Measurements from ENCODE around the gene FBLN1.
"Not testable (repeated sequence)": the region's sequence is repeated elsewhere in the genome, so short reads cannot be mapped to it uniquely, and the experiment has no call there.

Gene FBLN1

GRCh38 chr22:45549762-45550378 lies 47.2 kb downstream of the FBLN1 start:
- no peak for DNase-seq

DNA sequence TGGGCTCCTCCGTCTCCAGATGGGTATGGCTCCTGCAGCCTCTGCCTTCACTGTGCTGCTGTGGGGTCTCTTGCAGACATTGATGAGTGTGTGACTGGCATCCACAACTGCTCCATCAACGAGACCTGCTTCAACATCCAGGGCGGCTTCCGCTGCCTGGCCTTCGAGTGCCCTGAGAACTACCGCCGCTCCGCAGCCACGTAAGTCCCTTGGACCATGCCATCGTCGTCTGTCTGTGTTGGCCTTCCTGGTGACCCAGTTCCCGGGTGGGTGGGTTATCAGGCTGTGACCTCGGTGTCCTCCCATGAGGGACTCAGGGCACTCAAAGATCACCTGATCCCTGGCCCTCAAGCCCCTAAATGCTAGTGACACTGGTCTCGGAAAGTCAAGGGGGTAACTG lies 47.7 kb downstream of the FBLN1 start:
- no peak for DNase-seq

- DNase-seq: no peak
Observed at GRCh38 chr22:45550891-45551290, 48.2 kb downstream of the FBLN1 start.

DNA sequence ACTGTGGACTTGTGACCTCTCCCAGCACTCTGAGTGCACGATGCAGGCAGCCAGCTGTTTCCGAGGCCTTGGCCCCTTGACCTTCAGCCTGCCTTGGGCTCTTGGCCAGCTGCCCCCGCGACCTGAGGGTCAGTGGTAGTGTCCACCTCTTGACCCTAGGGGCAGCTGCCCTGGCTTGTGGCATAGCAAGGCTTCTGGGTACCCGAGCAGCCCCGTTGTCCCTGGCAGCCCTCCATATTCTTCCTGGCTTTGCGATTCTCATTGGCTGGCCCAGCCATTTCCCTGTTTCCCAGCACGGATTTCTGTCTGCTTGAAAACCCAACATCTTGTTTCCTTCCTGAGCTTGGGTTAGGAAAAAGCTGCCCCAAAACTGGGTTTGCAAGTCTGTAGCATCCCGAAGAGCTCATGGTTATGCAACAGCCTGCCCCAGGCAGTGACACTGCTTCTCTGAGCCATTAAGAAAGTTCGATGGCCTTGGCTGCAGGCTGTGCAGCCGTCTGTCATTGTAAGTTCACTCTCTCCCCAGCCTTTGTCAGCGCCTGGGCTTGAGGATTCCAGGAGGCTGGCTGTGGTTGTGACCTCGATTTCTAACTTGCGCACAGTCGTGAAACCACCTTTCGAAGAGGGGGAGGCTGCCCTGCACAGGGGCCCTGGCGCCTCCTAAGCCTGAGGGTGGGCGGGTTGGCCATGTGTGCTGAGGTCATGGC lies 48.8 kb downstream of the FBLN1 start:
- no peak for DNase-seq

GRCh38 chr22:45552017-45552411 lies 49.3 kb downstream of the FBLN1 start:
- DNase-seq: no peak

- no peak for DNase-seq
Observed at GRCh38 chr22:45552580-45553350, 50.1 kb downstream of the FBLN1 start.

GRCh38 chr22:45553351-45554039 lies 50.8 kb downstream of the FBLN1 start:
- peak; percentile 68 for DNase-seq

DNA sequence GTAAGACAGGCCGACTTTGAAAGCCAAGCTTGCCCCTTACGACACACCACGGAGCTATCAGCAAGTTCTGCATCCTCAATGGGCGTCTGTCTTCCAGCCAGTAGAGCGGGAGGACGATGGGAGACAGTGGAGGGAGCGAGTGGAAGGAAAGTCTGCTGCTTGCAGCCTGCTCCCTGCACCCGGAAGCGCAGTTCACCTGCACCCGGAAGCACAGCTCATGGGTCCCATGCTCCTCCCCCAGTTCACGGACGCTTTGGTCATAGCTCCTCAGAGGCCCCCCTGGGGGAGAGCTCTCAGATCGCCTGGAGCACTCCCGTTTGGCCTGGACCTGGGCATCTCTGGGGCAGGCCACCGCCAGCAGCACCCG lies 51.3 kb downstream of the FBLN1 start:
- DNase-seq: no peak

GRCh38 chr22:45554861-45555260 lies 52.2 kb downstream of the FBLN1 start:
- no peak for DNase-seq

DNA sequence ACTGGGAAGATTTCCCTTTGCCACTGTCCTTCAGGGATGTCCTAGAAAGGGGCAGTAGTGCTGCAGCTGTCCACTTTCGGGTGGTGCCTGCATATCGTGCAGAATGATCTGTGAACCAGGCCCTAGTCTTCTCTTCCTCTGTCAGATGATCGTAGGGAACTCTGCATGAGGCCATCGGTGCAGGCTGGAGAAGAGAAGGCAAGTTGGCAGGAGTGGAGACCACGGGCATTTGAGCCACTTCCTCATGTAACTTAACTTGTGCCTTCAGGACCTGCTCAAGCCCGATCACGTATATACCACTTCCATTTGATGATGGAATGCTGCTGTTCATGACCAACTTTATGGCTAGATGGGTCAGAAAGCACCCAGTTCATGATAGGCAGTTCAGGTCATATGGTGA lies 55.2 kb downstream of the FBLN1 start:
- not testable (repeated sequence) for DNase-seq

DNA sequence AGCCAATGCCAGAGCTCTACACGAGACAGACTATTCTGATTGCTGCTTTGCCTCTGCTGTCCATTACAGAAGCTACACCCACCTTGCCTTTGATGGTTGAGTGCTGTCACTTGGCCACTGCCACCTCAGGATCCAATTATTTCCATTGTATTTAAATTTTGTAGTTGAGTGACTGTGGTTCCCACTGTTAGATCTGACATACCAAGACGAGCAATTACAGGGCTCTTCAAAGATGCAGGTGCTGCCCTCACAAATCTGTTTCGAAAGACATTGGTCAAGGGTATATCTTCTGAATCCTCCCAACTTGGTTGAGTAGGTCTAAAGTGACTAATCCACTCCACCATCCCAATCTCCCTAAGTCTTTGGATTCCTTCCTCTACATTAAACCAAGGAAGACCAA lies 57.4 kb downstream of the FBLN1 start:
- DNase-seq: not testable (repeated sequence)

GRCh38 chr22:45560761-45561160 lies 58.1 kb downstream of the FBLN1 start:
- not testable (repeated sequence) for DNase-seq

- DNase-seq: no peak
Observed at GRCh38 chr22:45562102-45562501, 59.4 kb downstream of the FBLN1 start.

DNA sequence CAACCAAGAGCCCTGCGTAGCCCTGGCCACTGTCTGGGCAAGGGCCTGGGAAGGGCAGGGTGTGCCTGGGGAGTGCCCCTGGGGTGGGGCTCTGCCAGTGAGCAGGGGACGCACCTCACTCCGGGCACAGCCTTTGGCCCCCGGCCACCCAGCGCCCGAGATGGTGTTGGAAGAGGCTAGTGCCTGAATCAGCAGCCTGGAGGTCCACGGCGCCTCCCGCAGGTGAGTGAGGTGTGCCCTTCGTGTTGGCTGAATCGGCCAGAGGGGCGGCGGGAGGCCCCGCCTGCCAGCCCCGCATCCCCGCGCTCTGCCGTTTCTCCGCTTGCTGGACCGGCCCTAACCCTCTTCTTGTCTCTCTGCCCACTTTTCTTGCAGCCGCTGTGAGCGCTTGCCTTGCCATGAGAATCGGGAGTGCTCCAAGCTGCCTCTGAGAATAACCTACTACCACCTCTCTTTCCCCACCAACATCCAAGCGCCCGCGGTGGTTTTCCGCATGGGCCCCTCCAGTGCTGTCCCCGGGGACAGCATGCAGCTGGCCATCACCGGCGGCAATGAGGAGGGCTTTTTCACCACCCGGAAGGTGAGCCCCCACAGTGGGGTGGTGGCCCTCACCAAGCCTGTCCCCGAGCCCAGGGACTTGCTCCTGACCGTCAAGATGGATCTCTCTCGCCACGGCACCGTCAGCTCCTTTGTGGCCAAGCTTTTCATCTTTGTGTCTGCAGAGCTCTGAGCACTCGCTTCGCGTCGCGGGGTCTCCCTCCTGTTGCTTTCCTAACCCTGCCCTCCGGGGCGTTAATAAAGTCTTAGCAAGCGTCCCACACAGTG lies 60.1 kb downstream of the FBLN1 start:
- DNase-seq: no peak

GRCh38 chr22:45563362-45564040 lies 60.8 kb downstream of the FBLN1 start:
- no peak for DNase-seq

GRCh38 chr22:45564349-45565030 lies 61.8 kb downstream of the FBLN1 start:
- no peak for DNase-seq

DNA sequence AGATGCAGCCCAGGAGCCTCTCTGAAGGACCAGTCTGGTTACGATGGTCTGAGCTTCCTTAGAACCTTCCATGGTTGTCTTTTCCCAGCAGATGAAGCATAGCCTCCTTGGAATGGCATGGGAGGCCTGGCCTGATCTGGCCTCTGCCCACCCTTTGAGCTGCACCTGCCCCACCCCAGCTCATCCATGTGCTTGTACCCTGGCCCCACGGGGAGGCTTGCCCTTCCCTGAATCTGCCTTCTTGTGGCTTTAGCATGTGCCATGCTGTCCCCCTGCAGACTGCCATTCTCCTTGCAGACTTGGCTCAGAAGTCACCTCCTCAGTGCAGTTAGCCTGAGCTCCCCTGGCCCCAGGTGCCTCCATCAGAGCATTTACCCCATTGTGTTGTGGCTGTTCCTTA lies 62.5 kb downstream of the FBLN1 start:
- no peak for DNase-seq

DNA sequence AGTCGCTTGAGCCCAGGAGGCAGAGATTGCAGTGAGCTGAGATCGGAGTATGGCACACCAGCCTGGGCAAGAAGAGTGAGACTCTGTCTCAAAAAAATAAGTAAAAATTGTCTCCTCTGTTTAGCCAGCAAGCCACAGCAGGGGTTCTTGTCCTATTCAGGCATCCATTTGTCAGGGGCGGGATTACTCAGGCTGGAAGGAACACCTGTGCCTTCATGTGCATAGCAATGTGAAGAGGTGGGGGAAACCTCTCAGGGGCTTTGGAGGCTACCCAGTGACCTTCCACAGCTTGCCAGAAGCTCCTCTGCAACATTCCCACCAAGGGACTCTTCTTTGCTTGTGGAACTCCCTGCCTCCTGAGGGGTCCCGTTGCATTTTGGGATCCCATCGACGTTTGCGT lies 63.3 kb downstream of the FBLN1 start:
- no peak for DNase-seq

DNA sequence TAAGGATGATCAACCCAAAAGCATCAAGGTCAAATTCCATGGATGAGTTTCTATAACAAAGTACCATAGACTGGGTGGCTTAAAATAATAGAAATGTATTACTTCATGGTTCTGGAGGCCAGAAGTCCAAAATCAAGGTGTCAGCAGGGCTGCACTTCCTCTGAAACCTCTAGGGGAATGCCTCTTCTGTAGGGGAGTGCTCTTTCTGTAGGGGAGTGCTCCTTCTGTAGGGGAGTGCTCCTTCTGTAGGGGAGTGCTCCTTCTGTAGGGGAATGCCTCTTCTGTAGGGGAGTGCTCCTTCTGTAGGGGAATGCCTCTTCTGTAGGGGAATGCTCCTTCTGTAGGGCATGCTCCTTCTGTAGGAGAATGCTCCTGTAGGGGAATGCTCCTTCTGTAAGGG lies 65.5 kb downstream of the FBLN1 start:
- no peak for DNase-seq

DNA sequence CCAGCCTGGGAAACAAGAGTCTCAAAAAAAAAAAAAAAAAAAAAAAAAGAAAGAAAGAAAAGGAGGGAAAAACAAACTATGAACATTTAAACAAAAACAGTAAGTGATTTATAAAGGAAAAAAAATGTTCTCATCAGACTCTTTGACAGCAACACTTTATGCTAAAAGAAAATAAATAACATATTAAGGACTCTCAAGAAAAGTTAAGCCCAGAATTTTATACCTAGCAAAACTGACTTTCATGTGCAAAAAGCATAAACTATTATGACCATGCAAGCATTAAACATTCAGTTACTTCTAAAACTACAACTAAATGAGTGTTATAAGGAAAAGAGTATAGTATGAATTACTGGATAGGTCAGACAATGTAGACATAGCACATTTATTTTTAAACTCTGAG lies 68.4 kb downstream of the FBLN1 start:
- DNase-seq: no peak

DNA sequence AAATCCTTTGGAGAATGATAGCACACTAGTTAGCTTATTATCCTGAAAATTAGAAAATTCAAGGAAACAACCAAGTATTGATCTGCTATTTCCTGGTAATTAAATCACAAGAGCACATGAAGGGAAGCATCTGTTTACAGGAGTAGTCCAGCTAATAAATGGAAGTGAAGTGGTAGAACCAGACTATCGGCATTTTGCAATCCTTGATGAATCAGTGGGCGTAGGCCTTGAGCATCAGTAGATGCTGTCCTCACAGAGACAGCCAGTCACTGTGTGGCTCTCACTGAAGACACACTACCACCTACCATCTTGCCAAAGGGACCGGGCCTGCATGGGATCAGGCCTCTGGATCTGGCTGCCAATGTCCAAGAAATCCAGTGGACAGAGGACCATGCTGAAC lies 69.8 kb downstream of the FBLN1 start:
- no peak for DNase-seq
